Measurements from ENCODE around the gene MYL6. TPM values are rescaled to one million over a fixed set of nuclear protein-coding genes. Genes with fewer than 3 reads are reported as not detected.
A peak's percentile ranks its signal among the peaks of the same experiment; 100 is the strongest.

Gene MYL6
- total and polyA plus RNA-seq, 2 donors = 2,051 to 2,137 TPM

DNA sequence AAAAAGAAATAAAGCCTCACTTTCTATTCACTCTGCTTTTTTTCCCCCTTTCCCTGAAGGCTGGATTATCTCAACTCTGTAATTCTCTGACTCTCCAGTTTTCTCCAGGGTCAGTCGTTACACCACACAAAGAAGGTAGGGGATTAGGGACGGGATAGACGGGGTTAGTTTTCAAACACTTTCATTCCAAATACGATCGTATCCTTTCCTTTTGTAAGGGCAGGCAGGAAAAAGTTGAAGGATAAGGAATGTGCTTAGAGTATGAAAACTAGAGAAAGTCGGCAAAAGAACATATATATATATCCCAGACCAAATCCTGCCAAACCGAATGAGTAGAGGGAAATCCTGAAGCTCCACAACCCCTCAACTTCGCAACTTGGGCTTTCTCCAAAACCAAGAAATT lies 30.7 kb upstream of the MYL6 start:
- DNase-seq (ENCODE audit: low read depth in 6 of 9, low spot score in 9 of 9) = no peak
- Histone ChIP-seq H3K4me1 (ENCODE audit: control insufficient read depth in 2 of 2, insufficient read depth in 2 of 2, low read length in 2 of 2) (peaks cover 19 to 45% of the 10 kb centered on the region in 2 donors), H3K27me3 (ENCODE audit: control insufficient read depth in 2 of 2, insufficient read depth in 1 of 2, low read length in 1 of 2) (no peaks in the 10 kb centered on the region), H3K27ac (ENCODE audit: low read depth in 1 of 2, low read length in 1 of 2) (peak overlapping the region in 1 of 2 donors; percentile 93), H3K9me3 (ENCODE audit: control insufficient read depth in 2 of 2, insufficient read depth in 1 of 2, low read length in 1 of 2) (peaks cover 0 to 7% of the 10 kb centered on the region in 2 donors), H3K4me3 (ENCODE audit: low read length in 2 of 2) (peak overlapping the region; percentile 36 to 63), H3K36me3 (ENCODE audit: control insufficient read depth in 2 of 2, insufficient read depth in 2 of 2, low read length in 1 of 2) (peaks cover 22 to 26% of the 10 kb centered on the region in 2 donors)
- 1% methylated on average over 8 of the region's 8 CpGs for WGBS

DNA sequence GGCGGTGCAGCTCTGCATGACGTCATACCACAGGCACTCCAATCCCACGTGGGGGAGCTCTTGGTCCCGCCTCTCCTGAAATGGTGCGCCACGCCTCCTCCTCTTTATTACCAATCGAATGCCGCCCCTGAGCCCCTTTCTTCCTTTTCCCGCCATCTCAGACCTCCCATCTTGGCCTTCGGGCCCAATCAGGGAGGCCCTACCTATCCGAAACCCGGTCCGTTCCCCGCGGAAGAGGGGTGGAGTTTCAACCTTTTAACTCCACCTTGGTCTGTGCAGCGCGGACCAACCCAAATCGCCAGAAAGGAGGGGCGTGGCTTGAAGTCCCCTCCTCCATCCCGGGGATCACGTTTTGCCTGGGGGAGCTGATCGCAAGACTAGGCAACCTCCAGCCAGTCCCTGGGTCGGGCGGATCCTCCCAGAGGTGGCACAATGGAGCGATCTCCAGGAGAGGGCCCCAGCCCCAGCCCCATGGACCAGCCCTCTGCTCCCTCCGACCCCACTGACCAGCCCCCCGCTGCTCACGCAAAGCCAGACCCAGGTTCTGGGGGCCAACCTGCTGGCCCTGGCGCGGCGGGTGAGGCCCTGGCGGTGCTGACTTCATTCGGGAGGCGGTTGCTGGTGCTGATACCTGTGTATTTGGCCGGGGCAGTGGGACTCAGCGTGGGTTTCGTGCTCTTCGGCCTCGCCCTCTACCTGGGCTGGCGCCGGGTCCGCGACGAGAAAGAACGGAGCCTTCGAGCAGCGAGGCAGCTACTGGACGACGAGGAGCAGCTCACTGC lies 30.1 kb upstream of the MYL6 start, which contains the start of gene ESYT1:
TSS of gene ESYT1 (plus strand) at position 380 of the 782 bp plus-strand sequence. CDS start at position 433, 53 bp downstream.
- Histone ChIP-seq H3K27me3 (ENCODE audit: control insufficient read depth in 2 of 2, insufficient read depth in 1 of 2, low read length in 1 of 2) (no peaks in the 10 kb centered on the region), H3K27ac (ENCODE audit: low read depth in 1 of 2, low read length in 1 of 2) (peak within 1 kb of the TSS; percentile 93), H3K4me1 (ENCODE audit: control insufficient read depth in 2 of 2, insufficient read depth in 2 of 2, low read length in 2 of 2) (peaks cover 19 to 45% of the 10 kb centered on the region in 2 donors), H3K9me3 (ENCODE audit: control insufficient read depth in 2 of 2, insufficient read depth in 1 of 2, low read length in 1 of 2) (peaks cover 0 to 7% of the 10 kb centered on the region in 2 donors), H3K36me3 (ENCODE audit: control insufficient read depth in 2 of 2, insufficient read depth in 2 of 2, low read length in 1 of 2) (peaks cover 27 to 29% of the 10 kb centered on the region in 2 donors), H3K4me3 (ENCODE audit: low read length in 2 of 2) (peak within 1 kb of the TSS; percentile 63 to 88)
- under 1% methylated on average over 49 of the region's 49 CpGs for WGBS
- DNase-seq (ENCODE audit: low read depth in 6 of 9, low spot score in 9 of 9) = peak; percentile 93 to 100 (median 99)

DNA sequence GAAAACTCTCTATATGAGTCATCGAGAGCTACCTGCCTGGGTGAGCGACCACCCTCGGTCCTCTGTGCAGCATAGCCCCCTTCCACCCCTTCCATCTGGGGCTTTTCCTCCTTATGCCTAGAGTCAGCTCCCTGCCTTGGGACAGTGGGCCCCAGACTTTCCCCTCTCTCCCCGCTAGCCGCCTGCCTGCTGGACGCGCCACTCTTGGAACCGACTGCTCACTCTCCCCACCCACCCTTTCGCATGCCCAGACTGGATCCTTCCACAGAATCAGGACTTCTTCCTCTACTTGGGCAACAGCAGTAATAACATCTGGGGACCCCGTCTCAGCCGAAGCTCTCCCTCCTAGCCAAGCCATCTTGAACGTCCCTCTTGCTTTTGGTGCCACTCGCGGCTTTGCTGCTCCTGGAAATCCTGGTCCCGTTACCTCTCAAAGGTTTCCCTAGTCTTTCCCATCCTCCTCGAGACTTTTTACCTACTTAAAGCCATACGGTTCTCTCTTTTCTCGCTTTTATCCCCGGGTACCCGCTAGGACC lies 29.4 kb upstream of the MYL6 start:
- WGBS = under 1% methylated on average over 20 of the region's 20 CpGs
- Histone ChIP-seq H3K9me3 (ENCODE audit: control insufficient read depth in 2 of 2, insufficient read depth in 1 of 2, low read length in 1 of 2) (peaks cover 0 to 7% of the 10 kb centered on the region in 2 donors), H3K36me3 (ENCODE audit: control insufficient read depth in 2 of 2, insufficient read depth in 2 of 2, low read length in 1 of 2) (peaks cover 33 to 35% of the 10 kb centered on the region in 2 donors), H3K4me3 (ENCODE audit: low read length in 2 of 2) (peak overlapping the region; percentile 63 to 88), H3K4me1 (ENCODE audit: control insufficient read depth in 2 of 2, insufficient read depth in 2 of 2, low read length in 2 of 2) (peaks cover 19 to 45% of the 10 kb centered on the region in 2 donors), H3K27ac (ENCODE audit: low read depth in 1 of 2, low read length in 1 of 2) (peak overlapping the region; percentile 82 to 93), H3K27me3 (ENCODE audit: control insufficient read depth in 2 of 2, insufficient read depth in 1 of 2, low read length in 1 of 2) (no peaks in the 10 kb centered on the region)
- peak in 1 of 9 donors; percentile 53 for DNase-seq (ENCODE audit: low read depth in 6 of 9, low spot score in 9 of 9)

DNA sequence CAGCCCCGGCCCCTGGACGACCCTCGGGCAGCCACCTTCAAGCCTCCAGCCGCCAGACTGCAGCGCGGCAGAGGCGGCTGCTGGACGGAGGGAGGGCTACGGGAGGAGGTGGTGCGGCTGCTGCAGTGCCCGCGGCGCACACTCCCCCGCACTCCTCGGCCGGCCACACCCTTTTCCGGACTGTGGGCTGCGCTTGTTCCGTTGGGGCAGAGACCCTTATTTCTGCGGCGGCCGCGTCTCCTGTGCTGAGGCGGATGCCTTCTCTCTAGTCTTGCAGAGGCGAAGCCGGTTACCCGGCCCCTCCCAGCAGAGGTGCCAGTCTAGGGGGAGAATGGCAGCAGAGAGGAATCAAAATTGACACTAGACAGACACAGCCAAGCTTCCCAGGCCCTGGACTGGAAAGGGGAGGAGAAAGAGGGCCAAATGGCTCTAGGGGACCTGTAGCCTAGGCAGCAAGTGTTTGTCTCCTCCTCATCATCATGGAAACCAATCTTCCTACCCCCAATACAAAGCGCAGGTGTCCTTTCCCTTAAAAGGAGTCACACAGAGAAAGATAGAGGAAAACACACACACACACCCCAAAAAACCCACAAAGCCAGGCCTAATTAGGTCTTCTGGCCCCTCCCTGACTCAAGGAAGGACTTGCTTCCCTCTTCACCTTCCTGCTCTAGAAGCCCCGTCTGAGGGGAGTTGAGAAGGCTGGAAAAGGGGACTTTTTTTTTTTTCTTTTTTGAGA lies 28.8 kb upstream of the MYL6 start:
- H3K27me3 ChIP-seq (ENCODE audit: control insufficient read depth in 2 of 2, insufficient read depth in 1 of 2, low read length in 1 of 2) = no peaks in the 10 kb centered on the region
- peaks cover 19 to 45% of the 10 kb centered on the region in 2 donors for H3K4me1 ChIP-seq (ENCODE audit: control insufficient read depth in 2 of 2, insufficient read depth in 2 of 2, low read length in 2 of 2)
- peak in 4 of 9 donors; percentile 49 to 82 (median 64) for DNase-seq (ENCODE audit: low read depth in 6 of 9, low spot score in 9 of 9)
- H3K9me3 ChIP-seq (ENCODE audit: control insufficient read depth in 2 of 2, insufficient read depth in 1 of 2, low read length in 1 of 2) = peaks cover 0 to 7% of the 10 kb centered on the region in 2 donors
- peak overlapping the region; percentile 82 to 93 for H3K27ac ChIP-seq (ENCODE audit: low read depth in 1 of 2, low read length in 1 of 2)
- peak overlapping the region; percentile 63 to 88 for H3K4me3 ChIP-seq (ENCODE audit: low read length in 2 of 2)
- under 1% methylated on average over 29 of the region's 29 CpGs for WGBS
- peaks cover 40 to 42% of the 10 kb centered on the region in 2 donors for H3K36me3 ChIP-seq (ENCODE audit: control insufficient read depth in 2 of 2, insufficient read depth in 2 of 2, low read length in 1 of 2)

DNA sequence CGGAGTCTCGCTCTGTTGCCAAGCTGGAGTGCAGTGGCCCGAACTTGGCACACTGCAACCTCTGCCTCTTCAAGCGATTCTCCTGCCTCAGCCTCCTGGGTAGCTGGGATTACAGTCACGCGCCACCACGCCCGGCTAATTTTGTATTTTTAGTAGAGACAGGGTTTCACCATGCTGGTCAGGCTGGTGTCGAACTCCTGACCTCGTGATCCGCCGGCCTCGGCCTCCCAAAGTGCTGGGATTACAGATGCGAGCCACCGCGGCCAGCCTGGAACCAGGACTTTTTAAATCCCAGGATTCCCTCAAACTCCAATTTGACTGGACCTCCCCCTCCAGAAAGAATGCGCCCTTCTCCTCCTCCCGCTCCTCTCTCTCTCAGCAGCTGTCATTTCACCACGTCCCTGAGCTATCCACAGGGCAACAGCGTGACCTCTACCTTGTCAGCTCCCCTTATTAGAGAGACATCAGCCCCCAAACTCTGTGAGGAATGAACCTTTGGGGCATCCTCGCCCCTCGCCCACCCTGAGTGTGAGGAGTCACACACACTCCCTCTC lies 28.1 kb upstream of the MYL6 start:
- Histone ChIP-seq H3K9me3 (ENCODE audit: control insufficient read depth in 2 of 2, insufficient read depth in 1 of 2, low read length in 1 of 2) (peaks cover 0 to 7% of the 10 kb centered on the region in 2 donors), H3K4me1 (ENCODE audit: control insufficient read depth in 2 of 2, insufficient read depth in 2 of 2, low read length in 2 of 2) (peaks cover 19 to 45% of the 10 kb centered on the region in 2 donors), H3K27me3 (ENCODE audit: control insufficient read depth in 2 of 2, insufficient read depth in 1 of 2, low read length in 1 of 2) (no peaks in the 10 kb centered on the region), H3K4me3 (ENCODE audit: low read length in 2 of 2) (peak overlapping the region; percentile 63 to 88), H3K36me3 (ENCODE audit: control insufficient read depth in 2 of 2, insufficient read depth in 2 of 2, low read length in 1 of 2) (peaks cover 40 to 47% of the 10 kb centered on the region in 2 donors), H3K27ac (ENCODE audit: low read depth in 1 of 2, low read length in 1 of 2) (peak overlapping the region; percentile 82 to 93)
- WGBS = 75% methylated on average over 22 of the region's 22 CpGs
- no peak for DNase-seq (ENCODE audit: low read depth in 6 of 9, low spot score in 9 of 9)

DNA sequence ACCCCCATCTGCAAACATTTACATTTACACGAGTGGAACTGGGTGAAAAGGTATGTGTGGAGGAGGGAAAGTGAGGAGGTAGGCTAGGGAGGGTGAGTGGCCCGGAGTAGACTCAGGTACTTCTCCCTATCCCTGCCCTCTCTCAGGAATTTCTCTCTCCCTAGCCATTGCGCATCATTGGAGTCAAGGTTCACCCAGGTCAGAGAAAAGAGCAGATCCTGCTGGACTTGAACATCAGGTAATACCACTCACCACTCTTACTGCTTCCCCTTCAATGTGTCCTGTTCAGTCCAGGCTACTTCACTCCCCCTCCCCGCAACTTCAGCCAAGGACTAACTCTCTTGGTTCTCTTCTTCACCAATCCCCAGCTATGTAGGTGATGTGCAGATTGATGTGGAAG lies 27.3 kb upstream of the MYL6 start:
- no peaks in the 10 kb centered on the region for H3K27me3 ChIP-seq (ENCODE audit: control insufficient read depth in 2 of 2, insufficient read depth in 1 of 2, low read length in 1 of 2)
- H3K4me3 ChIP-seq (ENCODE audit: low read length in 2 of 2) = no peak overlapping the region
- peaks cover 40 to 53% of the 10 kb centered on the region in 2 donors for H3K36me3 ChIP-seq (ENCODE audit: control insufficient read depth in 2 of 2, insufficient read depth in 2 of 2, low read length in 1 of 2)
- DNase-seq (ENCODE audit: low read depth in 6 of 9, low spot score in 9 of 9) = no peak
- WGBS = 98% methylated on average over 4 of the region's 4 CpGs
- peaks cover 19 to 37% of the 10 kb centered on the region in 2 donors for H3K4me1 ChIP-seq (ENCODE audit: control insufficient read depth in 2 of 2, insufficient read depth in 2 of 2, low read length in 2 of 2)
- H3K27ac ChIP-seq (ENCODE audit: low read depth in 1 of 2, low read length in 1 of 2) = no peak overlapping the region
- peaks cover 0 to 7% of the 10 kb centered on the region in 2 donors for H3K9me3 ChIP-seq (ENCODE audit: control insufficient read depth in 2 of 2, insufficient read depth in 1 of 2, low read length in 1 of 2)

DNA sequence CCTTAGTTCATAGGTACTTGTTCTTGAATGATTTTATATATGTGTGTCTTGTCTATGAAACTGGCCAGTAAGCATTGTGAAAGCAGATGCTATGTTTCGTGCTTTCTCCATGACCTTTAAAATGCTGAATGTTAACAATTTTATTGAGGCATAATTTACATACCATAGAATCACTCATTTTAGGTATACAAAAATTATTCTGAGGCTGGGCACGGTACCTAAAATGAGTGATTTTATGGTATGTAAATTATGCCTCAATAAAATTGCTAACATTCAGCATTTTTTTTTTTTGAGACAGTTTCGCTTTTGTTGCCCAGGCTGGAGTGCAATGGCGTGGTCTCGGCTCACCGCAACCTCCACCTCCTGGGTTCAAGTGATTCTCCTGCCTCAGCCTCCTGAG lies 23.3 kb upstream of the MYL6 start:
- H3K27ac ChIP-seq (ENCODE audit: low read depth in 1 of 2, low read length in 1 of 2) = no peak overlapping the region
- H3K9me3 ChIP-seq (ENCODE audit: control insufficient read depth in 2 of 2, insufficient read depth in 1 of 2, low read length in 1 of 2) = peaks cover 0 to 7% of the 10 kb centered on the region in 2 donors
- DNase-seq (ENCODE audit: low read depth in 6 of 9, low spot score in 9 of 9) = no peak
- WGBS = 99% methylated on average over 6 of the region's 6 CpGs
- peaks cover 2 to 29% of the 10 kb centered on the region in 2 donors for H3K4me1 ChIP-seq (ENCODE audit: control insufficient read depth in 2 of 2, insufficient read depth in 2 of 2, low read length in 2 of 2)
- peaks cover 69 to 92% of the 10 kb centered on the region in 2 donors for H3K36me3 ChIP-seq (ENCODE audit: control insufficient read depth in 2 of 2, insufficient read depth in 2 of 2, low read length in 1 of 2)
- no peaks in the 10 kb centered on the region for H3K27me3 ChIP-seq (ENCODE audit: control insufficient read depth in 2 of 2, insufficient read depth in 1 of 2, low read length in 1 of 2)
- no peak overlapping the region for H3K4me3 ChIP-seq (ENCODE audit: low read length in 2 of 2)

DNA sequence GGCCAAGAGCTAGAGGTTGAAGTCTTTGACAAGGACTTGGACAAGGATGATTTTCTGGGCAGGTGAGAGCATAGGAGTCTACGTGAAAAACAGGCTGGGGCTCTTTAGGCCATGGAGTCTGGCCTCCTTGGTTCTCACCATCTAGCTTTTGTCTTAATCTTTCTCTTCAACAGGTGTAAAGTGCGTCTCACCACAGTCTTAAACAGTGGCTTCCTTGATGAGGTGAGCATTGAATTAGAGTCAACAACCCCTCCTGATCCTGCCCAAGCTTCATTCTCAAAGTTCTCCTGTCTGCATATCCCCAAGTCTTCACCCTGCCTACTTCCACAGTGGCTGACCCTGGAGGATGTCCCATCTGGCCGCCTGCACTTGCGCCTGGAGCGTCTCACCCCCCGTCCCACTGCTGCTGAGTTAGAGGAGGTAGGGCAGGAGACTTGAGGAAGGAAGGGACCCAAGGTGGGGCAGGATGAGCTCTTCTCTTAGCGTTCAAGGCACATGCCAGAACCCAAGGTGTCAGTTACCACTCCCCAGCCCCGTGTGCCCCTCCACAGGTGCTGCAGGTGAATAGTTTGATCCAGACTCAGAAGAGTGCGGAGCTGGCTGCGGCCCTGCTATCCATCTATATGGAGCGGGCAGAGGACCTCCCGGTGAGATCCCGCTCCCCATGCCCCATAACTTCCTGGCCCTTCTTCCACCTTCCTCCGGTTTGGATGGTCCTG lies 20.1 kb upstream of the MYL6 start:
- Histone ChIP-seq H3K4me1 (ENCODE audit: control insufficient read depth in 2 of 2, insufficient read depth in 2 of 2, low read length in 2 of 2) (peaks cover 0 to 17% of the 10 kb centered on the region in 2 donors), H3K9me3 (ENCODE audit: control insufficient read depth in 2 of 2, insufficient read depth in 1 of 2, low read length in 1 of 2) (no peaks in the 10 kb centered on the region), H3K4me3 (ENCODE audit: low read length in 2 of 2) (no peak overlapping the region), H3K27me3 (ENCODE audit: control insufficient read depth in 2 of 2, insufficient read depth in 1 of 2, low read length in 1 of 2) (no peaks in the 10 kb centered on the region), H3K27ac (ENCODE audit: low read depth in 1 of 2, low read length in 1 of 2) (peak overlapping the region; percentile 57 to 61), H3K36me3 (ENCODE audit: control insufficient read depth in 2 of 2, insufficient read depth in 2 of 2, low read length in 1 of 2) (peaks cover 64 to 87% of the 10 kb centered on the region in 2 donors)
- WGBS = 95% methylated on average over 14 of the region's 14 CpGs
- DNase-seq (ENCODE audit: low read depth in 6 of 9, low spot score in 9 of 9) = peak in 1 of 9 donors; percentile 31

All from thymus (tissue), 11 donors.